HG03103 (cell line): Measurements from ENCODE around the gene HELT.
"Not testable (repeated sequence)": the region's sequence is repeated elsewhere in the genome, so short reads cannot be mapped to it uniquely, and the experiment has no call there.

Experiments used
- ATAC-seq: cut with Tn5 transposase; IDR thresholded peaks from one replicate; pipeline ENCODE4 v1.9.1; 2021; ENCODE audit warnings: low read depth; ENCODE audit not compliant: unreplicated experiment

The HELT gene, protein sequence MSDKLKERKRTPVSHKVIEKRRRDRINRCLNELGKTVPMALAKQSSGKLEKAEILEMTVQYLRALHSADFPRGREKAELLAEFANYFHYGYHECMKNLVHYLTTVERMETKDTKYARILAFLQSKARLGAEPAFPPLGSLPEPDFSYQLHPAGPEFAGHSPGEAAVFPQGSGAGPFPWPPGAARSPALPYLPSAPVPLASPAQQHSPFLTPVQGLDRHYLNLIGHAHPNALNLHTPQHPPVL

DNA sequence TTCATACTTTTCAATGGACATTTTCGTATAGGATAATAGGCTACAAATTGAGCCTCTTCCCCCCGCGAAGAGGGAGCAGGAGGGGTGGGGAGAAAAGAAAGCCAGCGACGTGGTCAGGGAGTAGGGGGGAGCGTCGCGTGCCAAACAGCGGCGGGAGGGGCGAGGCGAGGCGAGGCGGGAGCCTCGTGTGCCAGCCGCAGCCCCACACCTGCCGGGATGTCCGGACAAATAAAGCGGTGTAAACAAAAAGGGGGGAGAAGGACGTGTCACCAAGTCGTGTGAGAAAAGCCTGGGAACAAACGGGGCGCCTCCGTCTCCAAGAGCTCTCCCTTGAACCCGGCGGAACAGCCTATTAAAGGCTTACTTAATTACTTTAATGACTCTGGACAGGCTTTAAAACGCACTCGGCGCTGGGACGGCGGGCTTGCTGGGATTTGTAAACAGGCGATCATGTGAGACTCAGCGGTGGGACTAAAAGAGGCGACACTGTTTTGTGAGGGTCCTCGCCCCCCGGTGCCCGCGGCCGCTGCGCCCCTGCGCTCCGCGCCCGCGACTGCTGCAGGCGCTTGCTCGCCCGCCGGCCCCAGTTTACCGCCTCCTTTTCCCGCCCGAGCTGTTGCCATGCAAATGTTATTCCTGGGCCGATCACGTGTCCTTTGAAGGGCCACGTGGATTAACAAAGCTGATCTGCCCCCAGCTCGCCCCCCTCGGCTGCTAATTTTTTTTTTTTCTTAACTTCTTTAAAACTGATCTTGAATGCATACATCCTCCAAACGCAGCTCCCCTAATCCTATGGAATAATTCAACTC is at the start of gene HELT:
Gene HELT (plus strand): TSS at position 527 of the 809 bp plus-strand sequence. CDS start 439 bp downstream, outside the sequence.
- no peak for ATAC-seq

GRCh38 chr4:184968784-184969201 is 49.5 kb upstream of the HELT start:
- ATAC-seq = no peak

GRCh38 chr4:184969610-184970009 is 48.7 kb upstream of the HELT start:
- ATAC-seq = no peak

DNA sequence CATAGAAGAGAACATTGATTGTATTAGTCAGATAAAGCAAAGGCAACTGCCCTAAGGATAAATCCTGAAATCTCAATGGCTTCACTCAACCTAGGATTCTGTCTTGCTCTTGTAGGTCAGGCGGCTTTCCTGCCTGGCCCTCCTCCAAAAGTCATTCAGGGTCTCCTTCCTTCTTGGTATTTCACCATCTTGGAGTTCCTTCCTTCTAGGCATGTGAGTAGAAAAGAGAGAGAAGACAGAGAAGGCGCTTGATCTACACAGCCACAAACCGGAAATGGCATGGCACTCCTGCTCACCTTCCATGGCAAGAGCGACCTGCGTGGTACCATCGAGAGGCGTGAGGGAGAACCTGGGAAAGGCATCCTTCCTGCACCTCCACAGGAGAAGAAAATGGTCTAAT is 45.3 kb upstream of the HELT start:
- no peak for ATAC-seq

GRCh38 chr4:184976348-184976747 is 41.9 kb upstream of the HELT start:
- ATAC-seq = not testable (repeated sequence)

DNA sequence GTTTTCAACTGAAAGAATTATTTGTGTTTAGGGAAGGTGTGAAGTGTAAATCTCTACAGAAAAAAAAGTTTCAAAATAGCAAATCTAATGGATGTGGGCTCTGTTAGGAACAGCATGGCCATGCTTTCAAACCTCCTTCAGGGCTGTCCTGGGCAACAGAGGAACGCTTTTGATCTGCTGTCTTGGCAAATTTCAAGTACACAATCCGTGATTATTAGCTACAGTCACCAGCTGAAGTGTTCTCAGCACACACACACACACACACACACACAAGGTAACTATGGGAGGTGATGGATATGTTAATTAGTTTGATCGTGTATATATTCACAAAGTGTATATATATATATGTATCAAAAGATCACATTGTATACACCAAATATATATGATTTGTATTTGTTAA is 40.5 kb upstream of the HELT start:
- no peak for ATAC-seq

DNA sequence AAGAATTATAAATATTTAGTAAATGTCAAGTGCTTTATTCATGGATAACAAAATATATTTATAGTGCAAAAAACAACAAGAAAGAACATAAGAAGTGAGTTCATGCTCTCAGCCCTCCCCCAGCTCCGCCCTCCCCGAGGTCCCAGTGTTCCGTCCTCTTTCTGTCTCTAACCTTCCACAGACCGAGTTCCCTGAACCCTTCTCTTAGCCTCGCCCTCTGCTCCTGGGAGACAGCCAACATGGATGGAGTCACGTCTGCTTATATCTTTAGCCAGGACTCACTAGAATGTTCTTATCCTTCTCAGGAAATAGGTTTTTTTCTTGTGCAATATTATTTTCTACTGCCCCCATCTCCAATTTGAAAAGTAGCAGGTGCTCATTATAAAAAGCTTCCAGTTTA is 40.1 kb upstream of the HELT start:
- no peak for ATAC-seq

DNA sequence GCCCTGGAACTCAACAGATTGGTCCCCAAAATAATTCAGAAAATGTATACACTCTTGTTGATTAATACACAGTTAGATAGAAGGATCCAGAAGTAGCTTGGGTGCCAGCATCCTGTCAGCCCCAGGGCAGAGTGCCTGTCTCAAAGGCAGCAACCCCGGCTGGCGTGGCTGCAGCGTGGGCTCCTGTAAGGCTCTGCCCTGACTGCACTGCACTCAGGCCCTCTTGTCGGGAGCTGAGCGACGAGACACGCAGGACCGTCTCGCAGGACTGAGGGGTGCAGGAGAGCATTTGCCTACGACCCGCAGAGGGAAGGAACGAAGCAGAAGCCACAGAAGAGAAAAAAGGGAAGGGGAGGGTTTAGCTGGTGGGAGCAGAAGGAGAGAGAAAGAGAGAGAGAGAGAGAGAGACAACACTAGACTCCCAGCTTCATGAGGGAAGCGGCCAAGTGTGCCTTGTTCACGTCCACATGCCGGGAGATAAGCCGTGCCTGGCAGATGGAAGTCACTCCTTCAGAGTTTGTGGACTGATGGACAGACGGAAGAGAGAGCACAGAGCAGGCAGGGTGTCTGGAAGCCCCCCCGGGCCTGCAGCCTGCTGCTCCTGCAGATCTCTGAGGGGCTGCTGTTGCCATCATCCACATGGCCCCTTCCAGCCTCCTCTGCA is 38.7 kb upstream of the HELT start:
- no peak for ATAC-seq

DNA sequence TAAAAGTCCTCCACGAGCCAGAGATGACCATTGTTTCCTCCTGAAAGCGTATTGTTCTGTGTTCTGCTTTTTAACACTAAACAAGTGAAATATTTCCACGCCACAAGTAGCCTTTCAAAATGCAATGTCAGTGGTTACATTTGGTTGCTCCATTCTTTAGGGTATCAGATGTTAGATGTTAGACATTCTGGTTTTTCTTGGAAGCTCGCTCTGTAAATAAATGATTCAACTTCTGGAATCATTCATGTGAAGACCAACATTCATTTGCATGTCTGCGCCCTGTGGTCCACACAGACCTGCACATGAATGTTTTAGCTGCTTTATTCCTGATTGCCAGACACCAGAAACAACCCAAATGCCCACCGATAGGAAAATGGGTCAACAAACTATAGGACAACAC is 38.0 kb upstream of the HELT start:
- no peak for ATAC-seq

GRCh38 chr4:184983672-184984356 is 34.5 kb upstream of the HELT start:
- ATAC-seq = no peak

- no peak for ATAC-seq
Observed at GRCh38 chr4:184987493-184988031, 30.7 kb upstream of the HELT start.

DNA sequence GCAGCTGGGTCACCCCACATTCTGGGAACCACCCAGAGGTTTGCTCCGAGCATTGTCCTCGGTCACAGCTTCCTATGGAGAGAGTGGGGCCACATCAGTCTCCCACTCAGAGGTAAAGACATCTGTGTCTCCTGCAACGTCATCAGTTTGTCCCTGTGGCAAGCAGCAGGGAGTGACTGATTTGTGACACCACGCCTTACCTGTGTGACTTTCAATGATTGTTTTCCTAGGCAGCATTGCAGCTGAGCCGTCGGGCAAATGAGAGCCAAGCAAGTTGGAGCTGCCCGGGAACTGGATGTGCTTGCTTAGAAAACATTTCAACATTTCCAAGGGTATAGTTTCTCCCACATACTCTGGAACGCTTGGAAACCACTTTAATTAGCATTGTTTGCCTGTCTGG is 29.7 kb upstream of the HELT start:
- ATAC-seq = no peak

GRCh38 chr4:184989283-184989682 is 29.0 kb upstream of the HELT start:
- not testable (repeated sequence) for ATAC-seq

DNA sequence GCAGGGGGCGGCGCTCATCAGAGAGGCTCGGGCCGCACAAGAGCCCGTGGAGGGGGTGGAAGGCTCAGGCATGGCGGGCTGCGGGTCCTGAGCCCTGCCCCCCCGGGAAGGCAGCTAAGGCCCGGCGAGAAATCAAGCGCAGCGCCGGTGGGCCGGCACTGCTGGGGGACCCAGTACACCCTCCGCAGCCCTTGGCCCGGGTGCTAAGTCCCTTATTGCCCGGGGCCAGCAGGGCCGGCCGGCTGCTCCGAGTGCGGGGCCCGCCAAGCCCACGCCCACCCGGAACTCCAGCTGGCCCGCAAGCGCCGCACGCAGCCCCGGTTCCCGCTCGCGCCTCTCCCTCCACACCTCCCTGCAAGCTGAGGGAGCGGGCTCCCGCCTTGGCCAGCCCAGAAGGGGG is 28.2 kb upstream of the HELT start:
- ATAC-seq = not testable (repeated sequence)

DNA sequence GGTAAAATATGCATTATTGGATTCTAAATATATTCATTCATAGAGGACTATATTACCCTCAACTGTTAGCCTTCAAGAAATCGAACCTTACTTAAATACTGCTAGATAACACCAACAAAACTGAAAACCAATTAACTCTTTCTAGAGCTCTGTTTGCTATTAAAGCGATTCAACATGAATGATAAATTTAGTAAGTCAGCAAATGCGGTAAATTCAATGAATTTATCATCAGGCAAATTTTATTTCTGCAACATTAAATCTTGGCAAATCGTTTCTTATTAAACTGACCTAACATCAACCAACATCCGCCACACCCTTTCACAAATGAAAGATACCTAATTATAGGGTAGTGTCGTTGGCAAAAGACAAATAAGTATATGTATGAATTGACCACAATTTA is 26.4 kb upstream of the HELT start:
- no peak for ATAC-seq

- no peak for ATAC-seq
Observed at GRCh38 chr4:184992422-184992821, 25.9 kb upstream of the HELT start.

- no peak for ATAC-seq
Observed at GRCh38 chr4:184993247-184993646, 25.0 kb upstream of the HELT start.

GRCh38 chr4:184994010-184994622 is 24.2 kb upstream of the HELT start:
- ATAC-seq = no peak

- ATAC-seq = no peak
Observed at GRCh38 chr4:184994623-184995010, 23.7 kb upstream of the HELT start.

- ATAC-seq = not testable (repeated sequence)
Observed at GRCh38 chr4:184997656-184998055, 20.6 kb upstream of the HELT start.
